SH-SY5Y (cell line): ENCODE results near the gene ST6GALNAC2.

Source experiments
- GATA2 ChIP-seq: IDR thresholded peaks from 2 replicates; pipeline ENCODE4 v1.6.1; 2011; ENCODE audit warnings: mild to moderate bottlenecking, low read depth, low read length
- GATA3 ChIP-seq: IDR thresholded peaks from 2 replicates; pipeline ENCODE4 v1.6.1; 2011; ENCODE audit warnings: low read depth, mild to moderate bottlenecking, low read length, moderate library complexity

The ST6GALNAC2 gene

DNA sequence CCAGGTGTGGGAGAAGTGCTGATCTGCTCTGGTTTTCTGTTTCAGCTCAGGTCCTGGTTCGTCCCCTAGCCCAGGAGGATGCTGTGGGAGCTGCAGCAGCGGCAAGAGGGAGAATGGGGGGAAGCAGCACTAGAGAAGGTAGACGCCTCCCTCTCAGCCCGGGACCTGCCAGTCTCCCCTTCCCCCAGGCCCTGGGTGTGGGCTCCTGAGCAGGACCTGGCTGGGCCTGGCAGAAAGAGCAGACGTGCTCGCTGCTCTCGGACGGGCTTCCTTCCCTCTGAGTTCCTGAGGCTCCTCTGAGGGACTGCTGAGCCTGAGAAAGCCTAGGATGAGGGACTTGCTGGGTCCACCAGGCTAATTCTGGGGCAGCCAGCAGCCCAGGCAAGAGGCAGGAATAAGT is 42.7 kb downstream of the ST6GALNAC2 start:
- TF ChIP-seq GATA2 = no peak
- no peak for TF ChIP-seq GATA3

DNA sequence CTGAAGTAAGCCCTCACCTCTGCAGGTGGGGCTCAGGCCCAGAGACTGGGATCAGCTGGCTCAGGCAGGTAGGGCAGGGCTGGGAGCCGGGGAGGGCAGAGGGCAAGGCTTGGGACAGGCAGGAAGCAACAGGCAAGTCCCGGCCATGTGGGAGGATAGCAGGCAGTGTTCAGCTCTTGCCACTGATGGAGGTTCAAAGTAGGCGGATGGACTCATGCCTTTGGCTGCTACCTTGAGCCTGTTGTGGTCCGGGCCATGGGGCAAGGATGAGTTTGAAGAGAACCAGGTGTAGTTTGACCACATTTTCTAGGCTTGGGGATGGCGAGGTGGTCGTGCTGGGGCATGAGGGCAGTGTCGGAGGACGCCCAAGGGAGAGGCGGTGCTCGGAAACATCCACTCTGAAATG is 43.1 kb downstream of the ST6GALNAC2 start:
- TF ChIP-seq GATA3 = no peak
- no peak for TF ChIP-seq GATA2

DNA sequence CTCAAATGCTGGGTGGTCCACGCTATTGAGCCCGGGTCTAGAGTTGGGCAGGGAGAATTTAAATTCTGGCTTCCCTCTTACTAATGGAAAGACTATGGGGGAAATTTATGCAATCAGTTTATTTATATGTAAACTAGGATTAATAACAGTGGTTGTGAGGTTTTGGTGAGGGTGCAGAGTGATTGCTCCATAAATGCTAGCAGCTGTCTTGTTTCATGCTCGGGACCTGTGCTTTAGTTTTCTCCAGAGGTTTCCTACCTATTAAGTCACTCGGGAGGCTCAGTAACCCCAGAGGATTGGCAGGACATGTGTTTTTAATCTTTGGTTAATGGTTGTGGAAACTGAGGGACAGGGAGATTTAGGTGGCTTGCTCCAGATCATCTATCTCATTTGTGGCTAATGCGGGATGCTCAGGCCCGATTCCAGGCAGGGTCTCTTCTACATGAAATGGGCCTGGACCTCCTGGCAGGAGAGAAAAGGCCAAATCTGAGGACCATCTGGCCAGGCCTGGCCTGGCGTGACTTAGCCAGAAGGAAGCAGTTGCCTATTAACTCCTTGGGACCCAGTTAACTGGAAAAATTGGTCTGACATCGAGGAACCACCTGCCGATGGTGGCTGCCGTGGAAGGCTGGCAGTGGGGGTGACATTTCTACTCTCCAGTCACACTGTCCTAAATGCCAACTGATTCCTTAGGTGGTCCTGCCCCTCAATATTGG is 43.8 kb downstream of the ST6GALNAC2 start:
- TF ChIP-seq GATA3 (no peak), GATA2 (no peak)

DNA sequence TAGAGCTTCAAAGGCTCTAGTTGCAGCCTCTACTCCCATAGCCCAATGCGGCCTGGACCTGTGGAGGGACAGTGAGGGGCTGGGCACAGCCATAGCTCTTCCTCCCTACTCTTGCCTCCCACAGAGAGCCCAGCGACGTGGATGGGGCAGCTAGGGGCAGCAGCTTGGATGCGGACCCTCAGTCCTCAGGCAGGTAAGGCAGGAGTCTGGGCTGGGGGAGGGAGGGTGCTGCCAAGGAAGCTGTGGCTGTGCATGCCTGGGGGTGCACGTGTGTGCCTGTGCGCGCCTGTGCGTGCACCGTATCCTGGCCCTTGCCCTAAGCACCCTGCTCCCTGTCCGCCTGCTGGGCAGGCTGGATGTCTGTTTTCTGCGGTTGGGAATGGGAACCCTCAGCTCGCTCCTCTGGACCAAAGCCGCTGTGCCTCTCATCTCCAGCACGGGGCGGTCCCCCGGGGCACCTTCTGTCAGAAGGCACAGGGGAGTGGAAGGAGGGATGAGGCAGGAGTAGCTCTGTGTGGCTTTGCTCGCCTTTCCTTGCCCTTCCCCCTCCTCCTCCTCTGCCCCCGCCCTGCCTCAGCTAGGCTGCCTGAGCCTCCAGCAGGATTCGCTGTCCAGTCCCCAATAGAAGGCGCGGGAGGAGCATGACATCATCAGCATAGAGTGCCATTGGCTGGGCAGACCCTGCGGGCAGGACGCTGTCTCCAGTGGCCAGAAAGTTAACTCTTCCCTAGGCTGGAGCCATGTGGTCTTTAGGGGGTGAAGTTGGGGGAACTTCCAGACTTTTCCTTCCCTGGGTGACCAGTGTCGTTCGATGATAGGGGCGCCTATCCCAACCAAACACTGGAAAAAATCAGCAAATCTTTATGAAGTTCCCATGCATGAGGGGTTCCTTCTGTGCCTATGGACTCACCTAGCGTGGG is 45.0 kb downstream of the ST6GALNAC2 start:
- no peak for TF ChIP-seq GATA2
- no peak for TF ChIP-seq GATA3

DNA sequence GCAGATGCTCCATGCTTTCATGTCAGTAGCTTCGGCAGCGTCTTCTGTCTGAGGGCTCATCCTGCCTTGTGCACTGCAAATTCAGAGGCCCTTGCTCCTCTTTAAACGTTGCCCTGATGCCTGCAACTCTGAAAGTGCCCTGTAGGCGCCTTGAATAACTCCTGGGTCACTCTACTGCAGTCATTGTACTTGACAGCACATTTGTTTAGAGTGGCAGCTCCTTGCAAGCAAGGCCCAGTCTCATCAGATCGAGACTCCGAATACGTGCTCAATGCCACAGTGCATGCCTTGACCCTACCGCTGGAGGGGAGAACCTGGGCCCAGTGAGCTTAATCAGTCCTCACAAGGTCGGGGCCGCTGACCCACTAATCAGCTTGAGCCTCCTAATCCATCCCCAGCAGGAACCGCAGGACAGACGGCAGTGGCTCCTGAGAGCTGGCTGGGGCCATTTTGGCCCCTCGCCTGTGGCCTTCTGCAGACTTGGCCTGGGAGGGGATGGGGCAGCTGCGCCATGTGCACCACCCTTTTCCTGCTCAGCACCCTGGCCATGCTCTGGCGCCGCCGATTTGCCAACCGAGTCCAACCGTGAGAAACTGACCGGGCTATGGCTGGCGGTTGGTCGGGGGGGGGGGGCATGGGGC is 45.9 kb downstream of the ST6GALNAC2 start, which contains the start of gene PRCD:
PRCD (plus strand) TSS at position 414 of the 641 bp plus-strand sequence; CDS start at position 512, 98 bp downstream.
- TF ChIP-seq GATA3 (no peak), GATA2 (no peak)

DNA sequence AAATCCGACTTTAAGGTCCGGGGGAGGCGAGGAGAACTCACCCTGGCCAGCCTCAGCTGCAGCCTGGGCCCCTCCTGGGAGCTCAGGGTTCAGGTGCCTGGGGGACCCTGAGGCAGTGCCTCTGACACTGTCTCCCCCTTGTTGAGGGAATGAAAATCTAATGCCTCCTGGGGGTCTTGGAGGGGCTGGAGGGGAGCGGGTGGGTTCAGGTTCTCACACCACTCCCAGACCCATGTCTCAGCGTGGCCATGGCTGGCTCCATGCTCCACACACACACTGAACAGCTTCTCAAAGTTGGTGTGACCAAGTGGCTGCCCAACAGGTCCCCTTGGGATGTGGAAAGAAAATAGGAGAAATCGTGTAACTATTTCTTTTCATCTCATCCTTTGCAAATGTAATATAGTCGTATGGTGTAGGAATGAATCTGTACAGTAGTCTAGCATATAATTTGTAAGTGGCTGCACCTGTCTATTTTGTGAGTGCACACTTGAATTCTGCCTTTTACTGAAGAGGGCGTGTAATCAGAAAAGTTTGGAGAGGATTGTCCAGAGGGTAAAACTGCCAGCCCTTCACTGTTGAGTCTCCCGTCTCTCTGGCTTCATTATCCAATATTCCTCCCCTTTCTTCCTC is 46.6 kb downstream of the ST6GALNAC2 start:
- TF ChIP-seq GATA3 (no peak), GATA2 (no peak)

DNA sequence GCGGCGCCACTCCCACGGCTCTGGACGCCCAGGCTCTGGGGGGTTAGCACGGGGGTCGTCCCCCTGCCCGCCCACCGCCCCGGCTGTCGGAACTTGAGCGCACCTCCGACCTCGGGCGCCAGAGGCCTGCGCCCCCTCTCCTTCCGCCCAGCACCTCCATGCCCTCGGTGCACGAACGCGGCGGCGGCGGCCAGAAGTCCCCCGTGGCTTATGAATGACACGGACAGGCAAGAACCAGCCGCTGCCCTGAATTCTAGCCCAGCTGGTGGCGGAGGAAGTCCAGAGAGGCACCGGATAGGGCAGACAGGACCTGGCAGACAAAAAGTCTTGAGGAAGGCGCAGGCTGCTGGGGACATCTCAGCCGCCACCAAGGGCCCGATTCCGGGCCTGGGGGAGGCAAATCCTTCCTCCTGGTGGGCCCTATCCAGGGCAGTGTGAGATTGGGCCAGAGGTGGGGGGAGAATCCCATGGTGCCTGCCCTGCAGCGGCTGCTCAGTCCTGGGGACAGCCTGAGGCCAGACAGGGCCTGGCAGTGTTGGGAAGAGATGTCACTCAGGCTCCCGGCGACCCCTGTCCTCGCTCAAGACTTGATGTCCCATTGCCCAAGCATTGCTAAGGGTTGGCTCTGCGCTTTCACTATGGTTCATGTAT is 47.3 kb downstream of the ST6GALNAC2 start:
- TF ChIP-seq GATA3 (no peak), GATA2 (no peak)

DNA sequence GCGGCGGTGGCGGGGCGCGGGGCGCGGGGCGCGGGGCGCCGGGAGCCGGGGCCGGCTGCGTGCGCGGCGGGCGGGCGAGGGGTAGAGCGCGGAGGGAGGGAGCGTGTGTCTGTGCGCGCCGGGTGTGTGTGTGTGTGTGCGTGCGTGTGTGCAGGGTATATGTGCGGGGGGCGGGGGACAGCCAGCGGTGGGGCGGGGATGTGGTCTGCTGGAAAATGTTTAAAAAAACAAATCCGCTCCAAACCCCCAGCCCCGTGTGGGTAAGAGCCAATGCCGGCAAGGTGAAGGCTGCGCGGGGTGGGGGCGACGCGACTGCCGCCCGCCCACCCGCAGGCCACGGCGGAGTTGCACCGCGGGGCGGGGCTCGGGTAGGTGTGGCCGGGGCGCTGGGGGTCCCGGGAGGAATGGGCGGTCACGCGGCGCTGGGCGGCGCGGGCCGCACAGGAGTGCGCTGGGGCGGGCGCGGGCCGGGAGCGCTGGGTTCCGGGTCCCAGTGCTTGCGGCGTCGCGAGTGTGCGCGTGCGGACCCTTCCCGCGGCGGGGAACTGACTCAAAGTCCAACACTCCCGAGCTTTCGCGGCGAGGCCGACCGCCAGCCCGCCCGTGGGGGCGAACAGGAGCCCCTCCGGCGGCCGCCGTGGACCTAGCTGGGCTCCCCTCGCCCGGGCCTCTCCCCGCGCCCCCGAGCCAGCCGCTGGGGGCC is 47.9 kb downstream of the ST6GALNAC2 start, which contains the start of gene CYGB:
CYGB (minus strand) TSS at position 132 of the 703 bp plus-strand sequence. CDS start 167 bp downstream, outside the sequence.
- TF ChIP-seq GATA2 (no peak), GATA3 (no peak)

DNA sequence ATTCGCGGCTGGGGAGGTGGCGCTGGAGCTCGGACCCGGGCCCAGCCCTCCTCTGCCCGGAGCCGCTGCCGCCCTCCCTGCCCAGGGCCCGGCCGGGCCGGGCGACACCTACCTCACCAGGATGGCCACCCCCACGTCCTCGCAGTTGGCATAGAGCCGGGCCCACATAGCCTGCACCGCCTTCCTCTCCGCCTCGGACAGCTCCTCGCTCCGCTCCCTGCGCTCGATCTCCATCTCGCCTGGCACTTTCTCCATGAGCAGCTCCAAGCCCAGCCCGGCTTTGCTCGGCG is 48.4 kb downstream of the ST6GALNAC2 start:
- TF ChIP-seq GATA2 = no peak
- TF ChIP-seq GATA3 = no peak

DNA sequence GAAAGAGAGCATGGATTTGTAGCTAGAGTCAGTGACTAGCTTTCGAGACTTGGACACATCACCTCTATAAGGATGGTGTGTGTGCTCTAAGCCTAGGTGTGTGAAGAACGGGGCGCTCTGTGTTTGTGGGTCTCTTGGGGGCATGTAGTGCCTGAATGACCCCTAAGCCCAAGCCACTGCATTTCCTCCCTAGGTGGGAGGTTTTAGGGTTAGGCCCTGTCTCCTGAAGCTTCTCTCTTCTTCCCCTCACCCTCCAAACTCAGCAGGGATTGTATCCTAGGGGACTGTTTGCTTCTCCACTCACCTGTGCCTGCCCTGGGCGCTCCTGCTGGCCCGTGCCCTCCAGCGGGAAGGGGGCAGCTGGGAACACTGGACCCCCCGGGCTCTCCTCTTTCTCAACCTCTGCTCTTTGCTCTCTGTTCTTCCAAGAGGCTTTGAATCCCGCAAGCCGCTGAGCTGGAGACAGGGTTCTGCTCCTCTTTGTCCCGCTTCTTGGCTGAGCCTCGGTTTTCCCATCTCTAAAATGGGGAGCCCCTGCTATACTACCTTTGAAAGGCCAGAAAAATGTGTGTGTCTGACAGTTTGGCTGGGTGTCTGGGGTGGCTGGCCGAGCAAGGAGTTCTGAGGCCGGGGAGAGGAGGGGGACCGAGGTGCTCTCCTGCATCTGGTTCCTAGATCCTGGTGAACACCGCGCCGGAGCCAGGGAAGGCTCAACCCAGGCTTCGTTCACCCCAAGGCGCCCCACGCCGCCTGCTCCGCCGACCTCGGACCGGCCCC is 49.0 kb downstream of the ST6GALNAC2 start:
- TF ChIP-seq GATA3 (no peak), GATA2 (no peak)

DNA sequence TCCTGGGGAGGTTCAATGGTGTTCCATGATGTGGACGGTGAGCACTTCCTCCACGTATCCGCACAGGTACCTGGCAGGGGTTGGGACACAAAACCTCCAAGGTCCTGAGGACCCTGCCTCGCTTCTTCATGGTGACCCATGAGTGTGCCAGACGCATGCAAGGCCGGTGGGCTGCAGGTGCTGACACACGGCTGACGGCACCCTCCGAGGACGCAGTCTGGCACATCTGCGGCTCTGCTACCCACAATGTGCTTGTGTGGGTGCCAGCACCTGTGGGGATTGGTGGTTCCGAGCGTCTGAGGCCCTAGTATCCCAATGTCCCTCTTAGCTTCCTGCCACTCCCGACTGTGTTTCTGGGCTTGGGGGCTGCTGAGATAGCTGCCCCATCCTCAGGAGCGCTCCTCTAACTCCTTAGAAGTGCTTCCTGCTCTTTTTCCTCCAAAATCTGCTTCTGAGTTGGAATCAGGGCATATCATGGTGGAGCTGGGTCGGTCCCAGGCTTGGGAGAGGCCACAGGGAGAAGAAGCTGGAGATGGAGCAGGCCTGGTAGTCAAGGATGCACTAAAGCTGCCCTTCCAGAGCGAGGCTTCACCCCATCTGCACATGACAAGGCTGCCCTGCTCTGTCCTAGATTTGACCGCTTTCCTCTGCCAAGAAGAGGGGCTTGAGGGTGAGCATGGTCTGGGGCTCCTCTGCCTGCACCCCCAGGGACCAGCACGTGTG is 49.7 kb downstream of the ST6GALNAC2 start:
- no peak for TF ChIP-seq GATA2
- TF ChIP-seq GATA3 = no peak
